Peyer's patch (tissue), 4 donors: ENCODE measurements around the gene TRIM47.

Experiments
- POLR2A ChIP-seq, 2 donors: fragments of 450-650 bp; IDR thresholded peaks; one replicate each; pipeline ENCODE4 v1.5.1; 2017; ENCODE audit warnings: antibody characterized with exemption in 2 of 2, mild to moderate bottlenecking in 2 of 2, moderate library complexity in 2 of 2
- TF ChIP-seq, protein P1 (sequence below), 6 experiments: fragments of 450-650 bp in 4 of 6; fragments of 200-600 bp in 2 of 6; sonication (generic) in 1 of 6; IDR thresholded peaks; one replicate each; pipeline ENCODE4 v1.5.1; 2017 to 2019; ENCODE audit warnings: antibody characterized with exemption in 6 of 6, mild to moderate bottlenecking in 3 of 6, moderate library complexity in 1 of 6

DNA sequence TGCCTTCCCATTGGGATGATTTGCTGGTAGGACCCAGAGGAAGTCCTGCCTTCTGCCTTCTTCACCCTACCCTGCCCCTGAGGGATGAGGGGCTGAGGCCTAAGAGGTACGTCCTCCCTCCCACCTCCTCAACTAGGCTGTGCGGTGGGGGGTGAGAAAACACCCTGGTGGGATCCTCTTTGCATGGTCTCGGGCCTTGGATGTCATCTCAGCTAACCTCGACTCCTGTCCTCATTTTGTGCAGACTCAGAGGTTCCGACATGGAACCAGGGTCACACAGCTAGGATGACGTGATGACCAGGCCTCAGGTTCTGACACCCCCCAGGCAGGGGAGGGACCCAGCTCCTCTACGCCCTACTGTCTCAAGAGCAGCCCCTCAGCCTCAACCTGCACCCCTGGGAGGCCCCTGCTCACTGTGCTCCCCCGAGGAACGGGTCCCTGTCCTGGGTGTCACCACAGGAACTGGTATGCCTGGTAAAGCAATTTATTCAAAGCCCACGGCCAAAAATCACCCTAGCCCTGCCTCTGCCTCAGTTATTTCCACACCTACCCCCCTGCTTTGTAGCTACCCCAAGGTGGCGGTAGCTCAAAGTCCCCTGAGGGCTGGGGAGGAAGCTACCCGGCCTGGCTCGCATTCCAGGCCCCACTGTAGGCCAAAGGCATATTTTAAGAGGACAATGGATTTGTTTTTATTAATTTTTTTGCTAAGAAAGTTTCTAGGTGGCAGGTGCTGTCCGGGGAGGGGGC lies 51.6 kb downstream of the TRIM47 start:
- TF ChIP-seq, protein P1, sequence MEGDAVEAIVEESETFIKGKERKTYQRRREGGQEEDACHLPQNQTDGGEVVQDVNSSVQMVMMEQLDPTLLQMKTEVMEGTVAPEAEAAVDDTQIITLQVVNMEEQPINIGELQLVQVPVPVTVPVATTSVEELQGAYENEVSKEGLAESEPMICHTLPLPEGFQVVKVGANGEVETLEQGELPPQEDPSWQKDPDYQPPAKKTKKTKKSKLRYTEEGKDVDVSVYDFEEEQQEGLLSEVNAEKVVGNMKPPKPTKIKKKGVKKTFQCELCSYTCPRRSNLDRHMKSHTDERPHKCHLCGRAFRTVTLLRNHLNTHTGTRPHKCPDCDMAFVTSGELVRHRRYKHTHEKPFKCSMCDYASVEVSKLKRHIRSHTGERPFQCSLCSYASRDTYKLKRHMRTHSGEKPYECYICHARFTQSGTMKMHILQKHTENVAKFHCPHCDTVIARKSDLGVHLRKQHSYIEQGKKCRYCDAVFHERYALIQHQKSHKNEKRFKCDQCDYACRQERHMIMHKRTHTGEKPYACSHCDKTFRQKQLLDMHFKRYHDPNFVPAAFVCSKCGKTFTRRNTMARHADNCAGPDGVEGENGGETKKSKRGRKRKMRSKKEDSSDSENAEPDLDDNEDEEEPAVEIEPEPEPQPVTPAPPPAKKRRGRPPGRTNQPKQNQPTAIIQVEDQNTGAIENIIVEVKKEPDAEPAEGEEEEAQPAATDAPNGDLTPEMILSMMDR (IDR thresholded peaks at IDR 0.05): no peak
- TF ChIP-seq POLR2A (IDR thresholded peaks at IDR 0.05): no peak
